ENCODE measurements around the gene CLCA2.

The CLCA2 gene, protein sequence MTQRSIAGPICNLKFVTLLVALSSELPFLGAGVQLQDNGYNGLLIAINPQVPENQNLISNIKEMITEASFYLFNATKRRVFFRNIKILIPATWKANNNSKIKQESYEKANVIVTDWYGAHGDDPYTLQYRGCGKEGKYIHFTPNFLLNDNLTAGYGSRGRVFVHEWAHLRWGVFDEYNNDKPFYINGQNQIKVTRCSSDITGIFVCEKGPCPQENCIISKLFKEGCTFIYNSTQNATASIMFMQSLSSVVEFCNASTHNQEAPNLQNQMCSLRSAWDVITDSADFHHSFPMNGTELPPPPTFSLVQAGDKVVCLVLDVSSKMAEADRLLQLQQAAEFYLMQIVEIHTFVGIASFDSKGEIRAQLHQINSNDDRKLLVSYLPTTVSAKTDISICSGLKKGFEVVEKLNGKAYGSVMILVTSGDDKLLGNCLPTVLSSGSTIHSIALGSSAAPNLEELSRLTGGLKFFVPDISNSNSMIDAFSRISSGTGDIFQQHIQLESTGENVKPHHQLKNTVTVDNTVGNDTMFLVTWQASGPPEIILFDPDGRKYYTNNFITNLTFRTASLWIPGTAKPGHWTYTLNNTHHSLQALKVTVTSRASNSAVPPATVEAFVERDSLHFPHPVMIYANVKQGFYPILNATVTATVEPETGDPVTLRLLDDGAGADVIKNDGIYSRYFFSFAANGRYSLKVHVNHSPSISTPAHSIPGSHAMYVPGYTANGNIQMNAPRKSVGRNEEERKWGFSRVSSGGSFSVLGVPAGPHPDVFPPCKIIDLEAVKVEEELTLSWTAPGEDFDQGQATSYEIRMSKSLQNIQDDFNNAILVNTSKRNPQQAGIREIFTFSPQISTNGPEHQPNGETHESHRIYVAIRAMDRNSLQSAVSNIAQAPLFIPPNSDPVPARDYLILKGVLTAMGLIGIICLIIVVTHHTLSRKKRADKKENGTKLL

GRCh38 chr1:86423873-86424272 is at the start of gene CLCA2:
CLCA2 (plus strand) TSS chr1:86424171; CDS start chr1:86424248, 77 bp downstream.
- no peak for DNase-seq (ENCODE audit: low read depth)

DNA sequence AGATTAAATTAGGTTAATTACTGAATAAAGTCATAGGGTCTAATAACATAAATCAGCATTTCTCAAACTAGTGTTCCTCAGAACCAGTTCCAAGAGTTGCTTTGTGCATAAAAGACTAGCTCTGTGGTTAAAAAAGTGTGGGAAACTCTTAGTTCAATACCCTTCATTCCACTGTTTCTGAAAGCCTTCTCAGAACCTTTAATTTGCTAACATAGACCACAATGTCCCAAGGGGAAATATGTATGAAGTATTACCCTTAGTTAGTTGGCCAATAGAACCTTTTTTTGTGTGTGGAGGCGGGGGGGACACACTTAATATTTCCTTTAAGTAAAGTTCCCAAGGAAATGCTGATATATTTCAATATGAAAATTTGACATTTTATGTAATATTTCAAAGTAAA is 48.3 kb upstream of the CLCA2 start:
- no peak for DNase-seq (ENCODE audit: low read depth)

DNA sequence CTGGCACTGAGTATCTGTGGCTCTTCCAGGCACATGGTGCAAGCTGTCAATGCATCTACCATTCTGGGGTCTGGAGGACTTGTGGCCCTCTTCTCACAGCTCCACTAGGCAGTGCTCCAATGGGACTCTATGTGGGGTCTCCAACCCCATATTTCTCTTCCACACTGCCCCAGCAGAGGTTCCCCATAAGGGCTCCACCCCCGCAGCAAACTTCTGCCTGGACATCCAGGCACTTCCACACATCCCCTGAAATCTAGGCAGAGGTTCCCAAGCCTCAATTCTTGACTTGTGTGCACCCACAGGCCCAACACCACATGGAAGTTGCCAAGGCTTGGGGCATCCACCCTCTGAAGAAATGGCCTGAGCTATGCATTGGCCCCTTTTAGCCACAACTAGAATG is 46.6 kb upstream of the CLCA2 start:
- DNase-seq (ENCODE audit: low read depth), result no peak

GRCh38 chr1:86378813-86379212 is 45.2 kb upstream of the CLCA2 start:
- no peak for DNase-seq (ENCODE audit: low read depth)

GRCh38 chr1:86380257-86380861 is 43.6 kb upstream of the CLCA2 start:
- no peak for DNase-seq (ENCODE audit: low read depth)

DNA sequence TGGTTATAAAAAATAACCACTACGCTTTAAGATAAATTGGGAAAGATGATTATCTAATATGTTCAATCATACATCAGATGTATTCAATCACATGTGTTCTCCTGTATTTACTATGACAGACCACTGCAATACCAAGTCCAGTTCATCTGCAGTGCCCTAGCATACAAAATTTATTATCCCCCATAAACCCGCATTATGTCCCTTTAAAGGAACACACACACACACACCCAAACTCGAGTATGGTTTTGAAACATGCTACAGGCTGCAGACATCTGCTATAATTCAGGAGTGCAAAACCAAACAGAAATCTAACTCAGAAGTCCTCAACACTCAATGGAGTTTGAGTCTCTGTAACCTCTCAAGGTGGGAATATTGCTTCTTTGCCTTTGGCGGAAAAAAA is 42.7 kb upstream of the CLCA2 start:
- no peak for DNase-seq (ENCODE audit: low read depth)

DNA sequence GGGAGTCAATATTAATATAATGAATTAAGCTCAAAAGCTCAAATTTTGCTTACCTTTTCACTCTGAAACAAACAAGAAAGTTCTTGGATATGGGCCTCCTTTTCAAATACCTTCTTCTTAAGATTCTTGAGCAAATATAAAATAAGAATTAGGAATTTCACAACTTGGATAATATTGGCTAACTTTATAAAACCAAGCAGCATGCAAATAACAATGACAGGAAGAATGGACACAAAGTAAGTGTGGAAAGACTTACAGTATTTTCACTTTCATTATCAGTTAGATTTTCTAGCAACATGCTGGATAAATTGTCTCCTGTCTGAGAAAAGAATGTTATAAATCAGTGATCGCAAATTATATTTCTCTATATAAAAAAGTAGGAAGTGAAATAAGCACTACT is 41.1 kb upstream of the CLCA2 start:
- DNase-seq (ENCODE audit: low read depth), result no peak

DNA sequence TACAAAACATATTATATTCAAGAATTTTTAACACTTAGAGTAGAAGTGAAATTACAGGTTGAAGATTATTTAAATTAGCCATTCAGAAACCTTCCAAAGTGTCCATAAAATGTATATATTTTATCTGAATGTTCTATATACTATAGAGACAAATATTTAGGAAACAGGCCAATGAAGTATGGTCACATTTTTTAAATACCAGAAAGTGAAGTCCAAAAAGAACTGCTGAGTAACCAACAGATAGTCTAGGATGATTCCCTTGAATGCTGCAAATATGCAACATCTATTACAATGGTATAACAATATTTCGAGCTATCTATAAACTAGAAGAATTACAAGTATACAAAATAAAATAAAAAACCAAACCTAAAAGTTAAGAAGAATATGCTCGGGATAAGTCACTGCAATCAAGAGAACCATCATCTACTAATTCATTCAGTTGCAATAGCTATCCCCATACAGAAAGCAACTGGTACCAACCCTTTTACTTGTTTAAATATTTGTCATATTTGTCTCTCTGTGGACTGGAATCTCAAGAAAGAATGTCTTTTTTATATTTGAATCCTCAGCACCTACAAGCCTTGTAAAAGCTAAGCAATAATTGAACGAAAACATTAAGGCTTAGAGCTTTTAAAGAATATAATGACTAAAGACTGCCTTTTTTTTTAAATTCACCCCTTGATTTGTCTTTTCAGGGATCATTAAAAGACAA is 35.9 kb upstream of the CLCA2 start:
- no peak for DNase-seq (ENCODE audit: low read depth)

- DNase-seq (ENCODE audit: low read depth), result no peak
Observed at GRCh38 chr1:86388777-86389176, 35.2 kb upstream of the CLCA2 start.

DNA sequence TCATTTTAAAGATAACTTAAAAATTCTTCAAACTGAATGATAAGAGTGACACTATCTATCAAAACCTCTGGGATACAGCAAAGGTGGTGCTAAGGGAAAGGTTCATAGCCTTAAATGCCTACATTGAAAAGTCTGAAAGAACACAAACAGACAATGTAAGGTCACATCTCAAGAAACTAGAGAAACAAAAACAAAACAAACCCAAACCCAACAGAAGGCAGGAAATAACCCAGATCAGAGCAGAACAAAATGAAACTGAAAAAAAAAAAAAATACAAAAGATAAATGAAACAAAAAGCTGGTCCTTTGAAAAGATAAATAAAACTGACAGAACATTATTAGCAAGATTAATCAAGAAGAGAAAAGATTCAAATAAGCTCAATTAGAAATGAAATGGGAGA is 34.7 kb upstream of the CLCA2 start:
- DNase-seq (ENCODE audit: low read depth), result no peak

DNA sequence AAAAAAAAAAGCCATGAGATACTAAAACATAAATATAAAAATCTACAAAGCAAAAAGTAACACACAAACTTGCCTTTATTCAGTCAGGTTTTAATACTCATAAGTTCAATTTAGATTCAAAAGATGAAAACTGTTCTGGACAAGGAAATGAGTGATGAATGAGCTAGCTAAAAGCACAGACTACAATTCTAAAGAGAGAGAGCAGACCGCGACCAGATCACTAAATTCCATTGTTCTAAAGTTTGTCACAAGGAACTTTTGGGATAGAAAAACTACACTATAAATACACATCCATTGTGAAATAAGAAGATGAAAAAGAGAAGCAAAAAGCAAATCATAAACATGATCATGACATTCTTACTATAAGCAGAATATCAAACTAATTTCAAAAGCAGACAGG is 29.6 kb upstream of the CLCA2 start:
- no peak for DNase-seq (ENCODE audit: low read depth)

- DNase-seq (ENCODE audit: low read depth), result peak; percentile 82
Observed at GRCh38 chr1:86395751-86396497, 28.0 kb upstream of the CLCA2 start, which contains the start of gene ODF2L. ODF2L (minus strand) TSS chr1:86396323; CDS start chr1:86387027, 9,296 bp downstream.

DNA sequence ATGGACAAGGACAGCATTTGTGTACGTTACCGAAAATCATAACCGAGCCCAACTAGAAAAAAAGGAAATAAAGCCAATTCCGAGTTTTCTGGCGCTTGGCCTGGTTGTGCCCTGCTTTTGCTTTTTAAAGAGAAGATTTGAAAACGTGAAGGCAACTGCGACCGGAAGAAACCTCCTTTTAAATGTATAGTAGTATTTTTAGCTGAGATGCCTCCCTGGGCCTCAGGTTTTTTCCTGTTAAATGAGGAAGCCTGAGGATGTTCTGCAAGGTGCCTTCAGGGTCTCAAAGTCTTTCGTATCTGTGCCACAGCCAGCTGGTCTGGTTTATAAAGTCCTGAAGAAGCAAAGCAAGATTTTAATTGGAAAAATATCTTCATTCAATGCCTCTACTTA is 27.5 kb upstream of the CLCA2 start:
- no peak for DNase-seq (ENCODE audit: low read depth)

GRCh38 chr1:86409416-86410021 is 14.5 kb upstream of the CLCA2 start:
- no peak for DNase-seq (ENCODE audit: low read depth)

DNA sequence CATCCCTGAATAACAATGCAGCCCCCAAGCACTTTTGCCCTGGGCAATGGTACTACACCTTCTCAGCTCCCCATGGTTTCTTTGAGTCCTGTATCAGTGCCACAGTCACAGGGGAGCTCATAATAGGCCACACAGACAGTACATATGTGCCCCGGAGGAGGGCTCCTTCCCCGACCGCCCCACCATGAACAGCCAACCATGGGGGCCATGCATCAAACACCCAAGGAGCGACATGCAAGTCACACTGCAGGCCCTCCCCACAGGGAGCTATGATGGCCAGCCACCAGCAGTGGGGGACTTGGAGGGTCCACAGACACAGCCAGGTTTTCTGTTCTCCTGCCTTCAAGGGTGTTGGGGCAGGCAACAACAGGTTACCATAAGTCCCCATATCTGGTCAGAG is 13.1 kb upstream of the CLCA2 start:
- no peak for DNase-seq (ENCODE audit: low read depth)

DNA sequence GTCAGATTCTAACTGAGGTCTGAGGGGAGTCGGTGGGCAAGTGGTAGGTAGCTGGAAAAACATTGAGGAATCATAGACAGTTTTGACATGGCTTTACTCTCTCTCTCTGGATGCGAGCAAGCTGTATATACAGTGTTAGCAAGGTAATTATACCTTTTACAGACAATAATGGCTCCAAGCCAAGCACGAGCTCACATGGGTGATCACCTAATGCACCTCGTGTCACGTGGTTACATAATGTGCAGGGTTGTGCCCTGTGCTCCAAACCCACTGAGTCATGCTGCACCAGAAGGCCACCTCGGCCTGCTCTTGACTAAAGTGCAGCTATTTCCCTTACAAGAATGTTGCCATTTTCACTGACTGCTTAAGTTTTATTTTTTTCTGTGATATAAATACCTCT is 7.6 kb upstream of the CLCA2 start:
- DNase-seq (ENCODE audit: low read depth), result no peak

DNA sequence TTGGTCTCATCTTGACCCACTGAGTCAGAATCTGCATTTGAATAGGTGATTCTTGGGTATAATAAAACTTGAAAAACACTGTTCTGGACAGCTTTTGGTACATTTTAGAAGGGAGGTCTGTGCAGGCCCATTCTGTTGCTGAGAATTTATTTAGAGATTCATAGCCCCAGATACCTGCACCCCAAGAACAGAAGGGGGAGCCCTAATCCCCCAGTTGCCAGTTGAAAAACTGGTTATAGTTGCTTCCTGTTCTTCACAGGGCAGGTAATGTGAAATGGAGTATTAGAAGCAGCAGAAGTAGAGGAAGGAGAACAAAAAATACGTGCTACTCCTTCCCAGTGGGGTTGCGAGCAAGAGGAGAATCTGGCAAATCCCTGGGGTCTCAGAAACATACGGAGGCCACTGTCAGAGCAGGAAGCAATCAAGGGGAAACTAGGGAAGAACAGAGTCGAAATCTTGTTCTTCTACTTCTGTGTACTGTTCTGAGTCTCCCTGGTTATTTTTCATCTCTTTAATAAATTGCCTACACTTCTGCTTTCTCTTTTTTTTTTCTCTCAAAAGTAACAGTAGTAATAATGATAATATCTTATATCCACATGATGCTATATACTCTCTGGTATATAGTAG is 4.6 kb upstream of the CLCA2 start:
- DNase-seq (ENCODE audit: low read depth), result peak; percentile 13

- DNase-seq (ENCODE audit: low read depth), result no peak
Observed at GRCh38 chr1:86421601-86422280, 2.2 kb upstream of the CLCA2 start.

GRCh38 chr1:86423473-86423872 is 498 bp upstream of the CLCA2 start:
- DNase-seq (ENCODE audit: low read depth), result no peak

Measured in activated T-cell treated with anti-CD3 and anti-CD28 coated beads for 48 hours (primary cell).